GM13977 (cell line): ENCODE results near the gene NELL1.

ENCODE experiments used
- DNase-seq: peaks from one replicate; pipeline ENCODE4 v3.0.0; 2012; ENCODE audit warnings: low spot score
- CTCF ChIP-seq: IDR thresholded peaks from 2 replicates; pipeline ENCODE4 v1.5.1; 2012; ENCODE audit warnings: mild to moderate bottlenecking, control low read depth; ENCODE audit not compliant: insufficient read depth; ENCODE audit errors: extremely low read depth, missing control alignments
- in situ Hi-C: fragments of 300-500 bp; cut with MboI; formaldehyde crosslinking; loops from one replicate; pipeline ENCODE4 v1.12.0; 2022; ENCODE audit warnings: low sequenced_read_pairs, low pct_unique_long_range_greater_than_20kb, mixed read lengths, inconsistent platforms; ENCODE audit not compliant: unreplicated experiment

NELL1 gene

GRCh38 chr11:21353425-21353824 lies 684.0 kb downstream of the NELL1 start:
- DNase-seq, result no peak
- in situ Hi-C loops, result no loop called here
- TF ChIP-seq CTCF, result no peak

DNA sequence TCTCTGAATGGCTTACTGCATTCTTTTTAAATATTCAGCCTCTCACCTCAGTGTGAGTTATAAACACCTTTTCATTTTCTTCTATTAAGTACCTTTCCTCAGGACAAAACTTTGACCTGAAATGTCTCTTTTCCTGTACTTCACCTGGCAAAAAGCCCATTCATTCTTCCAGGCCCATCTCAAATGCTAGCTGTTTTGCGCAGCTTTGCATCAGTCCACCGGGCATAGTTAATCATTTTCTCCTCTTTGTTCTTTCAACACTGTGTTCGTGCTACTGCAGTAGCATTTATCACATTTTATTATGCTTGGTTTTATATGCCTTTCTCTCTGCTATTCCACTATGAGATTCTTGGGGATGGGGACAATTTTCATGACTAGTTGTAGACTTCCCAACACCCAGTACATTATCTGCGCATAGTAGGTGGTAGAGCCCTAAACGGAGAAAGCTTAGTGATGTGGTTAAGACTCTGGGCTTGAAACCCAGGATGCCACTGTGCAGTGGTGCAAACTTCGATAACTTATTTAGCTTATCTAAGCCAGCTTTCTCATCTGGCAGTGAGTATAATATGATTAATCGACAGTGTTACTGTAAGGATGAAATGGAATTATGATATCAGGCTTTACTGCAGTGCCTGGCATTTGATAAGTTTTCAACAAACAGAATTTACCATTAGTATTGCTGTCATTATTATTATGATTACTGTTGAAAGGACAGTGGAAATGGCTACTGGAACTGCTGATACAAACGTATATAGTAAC lies 695.7 kb downstream of the NELL1 start:
- TF ChIP-seq CTCF, result no peak
- in situ Hi-C loops, result no loop called here
- no peak for DNase-seq

DNA sequence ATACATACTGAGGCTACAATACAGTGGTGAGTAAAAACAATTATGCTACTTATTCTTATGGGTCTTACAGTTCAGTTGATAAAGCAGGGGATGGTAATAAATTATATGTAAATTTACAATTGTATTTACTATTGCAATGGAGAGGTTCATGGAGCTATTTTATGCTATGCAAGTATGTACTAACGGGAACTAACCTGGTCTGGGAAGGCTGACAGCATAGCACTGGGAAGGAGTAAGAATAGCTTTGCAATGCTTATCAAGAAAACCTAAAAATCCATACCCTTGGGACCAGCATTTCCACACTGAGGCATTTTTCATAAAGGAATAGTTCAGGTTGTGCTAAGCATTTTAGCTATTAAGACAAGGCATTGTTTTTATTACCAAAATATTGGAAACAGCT lies 700.6 kb downstream of the NELL1 start:
- TF ChIP-seq CTCF, result no peak
- no peak for DNase-seq
- in situ Hi-C loops, result no loop called here

DNA sequence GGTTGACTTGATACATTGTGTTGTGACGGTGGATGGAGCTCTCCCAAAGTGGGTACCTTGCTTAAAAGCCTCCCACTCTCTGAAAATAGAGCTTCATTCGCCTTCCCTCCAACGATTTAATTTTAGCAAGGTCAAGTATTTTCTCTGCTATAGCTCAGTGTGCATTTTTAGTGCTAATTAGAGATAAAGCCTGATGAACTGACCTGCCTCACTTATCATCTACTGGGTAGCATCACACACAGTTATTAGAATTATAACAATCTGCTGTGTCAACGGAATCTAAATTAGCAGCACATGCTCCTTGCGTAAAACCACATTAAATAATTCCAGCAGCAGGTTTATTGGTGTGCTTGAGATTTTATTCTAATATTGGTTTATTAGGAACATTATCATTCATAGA lies 701.7 kb downstream of the NELL1 start:
- DNase-seq, result no peak
- no peak for TF ChIP-seq CTCF
- in situ Hi-C loops, result no loop called here

- TF ChIP-seq CTCF, result no peak
- no peak for DNase-seq
- in situ Hi-C loops, result no loop called here
These were observed 703.3 kb downstream of the NELL1 start for GRCh38 chr11:21372672-21373071.

GRCh38 chr11:21374376-21374775 lies 705.0 kb downstream of the NELL1 start:
- in situ Hi-C loops, result no loop called here
- TF ChIP-seq CTCF, result no peak

More at GRCh38 chr11:21374376-21374775, 705.0 kb downstream of the NELL1 start:
- no peak for DNase-seq
